ENCODE measurements around the gene SERPINB6.

DNA sequence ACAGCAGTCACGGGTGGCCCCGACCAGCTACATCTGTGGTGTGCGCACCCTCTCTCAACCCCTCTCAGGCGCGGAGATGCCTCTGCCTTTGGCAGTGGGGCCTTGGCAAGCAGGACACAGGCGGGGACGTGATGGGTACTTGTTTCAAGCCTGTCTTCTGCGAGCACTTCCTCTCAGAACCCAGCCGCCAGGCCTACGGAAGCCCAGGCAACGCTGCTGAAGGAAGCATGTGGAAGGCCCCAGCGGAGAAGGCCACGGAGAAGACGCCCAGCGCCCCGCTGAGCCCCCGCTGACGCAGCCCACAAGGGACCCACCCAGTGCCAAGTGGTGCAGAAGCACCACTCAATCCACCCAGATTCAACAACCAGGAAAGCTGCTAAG is 13.0 kb downstream of the SERPINB6 start:
- TF ChIP-seq EZH2 (IDR thresholded peaks at IDR 0.05; ENCODE audit: insufficient read depth, poor library complexity, severe bottlenecking) (no peak), EZH2phosphoT487 (IDR thresholded peaks at IDR 0.05; ENCODE audit: insufficient read depth, low read depth) (no peak)

Measured in GM23248 (cell line).